Right atrium auricular region (tissue), 2 donors: ENCODE measurements around the gene BRAF. TPM values are rescaled to one million over a fixed set of nuclear protein-coding genes. Genes with fewer than 3 reads are reported as not detected.
"Not testable (repeated sequence)": the region's sequence is repeated elsewhere in the genome, so short reads cannot be mapped to it uniquely, and the experiment has no call there.

Experiments
- DNase-seq: peaks from one replicate; pipeline ENCODE4 v3.0.0-alpha.2; 2019; ENCODE audit warnings: low spot score
- H3K27ac ChIP-seq, 2 donors: fragments of 200-600 bp; sonication (generic); 1 replicate in 1 of 2; 2 replicates in 1 of 2; pipeline ENCODE4 v1.5.1; 2016 to 2019
- H3K27me3 ChIP-seq, 2 donors: fragments of 200-600 bp; sonication (generic); one replicate each; pipeline versions ENCODE4 v1.5.1 to v1.6.0; 2017 to 2019
- H3K36me3 ChIP-seq: fragments of 200-600 bp; sonication (generic); one replicate; pipeline ENCODE4 v1.5.1; 2016
- H3K4me1 ChIP-seq, 2 donors: fragments of 200-600 bp; sonication (generic); one replicate each; pipeline versions ENCODE4 v1.5.1 to v1.6.0; 2017 to 2019
- H3K4me3 ChIP-seq, 2 donors: fragments of 200-600 bp; sonication (generic); 1 replicate in 1 of 2; 2 replicates in 1 of 2; pipeline ENCODE4 v1.5.1; 2017 to 2019; ENCODE audit warnings: mild to moderate bottlenecking in 1 of 2, moderate library complexity in 1 of 2
- H3K9me3 ChIP-seq, 2 donors: fragments of 200-600 bp; sonication (generic); one replicate each; pipeline ENCODE4 v1.5.1; 2019
- CTCF ChIP-seq, 2 donors: fragments of 200-600 bp; sonication (generic); IDR thresholded peaks; one replicate each; pipeline ENCODE4 v1.5.1; 2019; ENCODE audit warnings: antibody characterized with exemption in 2 of 2
- total RNA-seq, 2 donors: library from RNA; depleted of rRNA; stranded (reverse); fragments of >200 nt; gene quantifications; one replicate each; pipeline ENCODE4 v1.1.0, GENCODE V29; 2016

Gene BRAF
- total RNA-seq, 2 donors from 2014 or later, result 23.5 to 29.2 TPM

GRCh38 chr7:140915935-140916555, 8.7 kb downstream of the BRAF start:
- Histone ChIP-seq H3K36me3 (no peaks in the 10 kb centered on the region), H3K27ac (no peak overlapping the region), H3K9me3 (no peaks in the 10 kb centered on the region), H3K27me3 (no peaks in the 10 kb centered on the region), H3K4me3 (no peak overlapping the region), H3K4me1 (peaks cover 0 to 7% of the 10 kb centered on the region in 2 donors)
- TF ChIP-seq CTCF (IDR thresholded peaks at IDR 0.05), result no peak
- DNase-seq, result no peak

- no peak overlapping the region for H3K27ac ChIP-seq
- no peak for DNase-seq
- no peak overlapping the region for H3K4me3 ChIP-seq
- H3K36me3 ChIP-seq, result no peaks in the 10 kb centered on the region
- no peaks in the 10 kb centered on the region for H3K4me1 ChIP-seq
- TF ChIP-seq CTCF (IDR thresholded peaks at IDR 0.05), result no peak
- H3K9me3 ChIP-seq, result no peaks in the 10 kb centered on the region
- no peaks in the 10 kb centered on the region for H3K27me3 ChIP-seq
These were observed 10.6 kb downstream of the BRAF start for GRCh38 chr7:140914083-140914482.

- H3K4me1 ChIP-seq, H3K27ac ChIP-seq, H3K36me3 ChIP-seq, DNase-seq, H3K27me3 ChIP-seq, H3K9me3 ChIP-seq, H3K4me3 ChIP-seq: not testable (repeated sequence)
These were observed 11.2 kb downstream of the BRAF start for GRCh38 chr7:140913596-140913928.

GRCh38 chr7:140911746-140912145, 13.0 kb downstream of the BRAF start:
- no peak for TF ChIP-seq CTCF (IDR thresholded peaks at IDR 0.05)
- no peak overlapping the region for H3K4me3 ChIP-seq
- no peaks in the 10 kb centered on the region for H3K36me3 ChIP-seq
- no peaks in the 10 kb centered on the region for H3K4me1 ChIP-seq
- no peak for DNase-seq
- no peaks in the 10 kb centered on the region for H3K27me3 ChIP-seq
- no peaks in the 10 kb centered on the region for H3K9me3 ChIP-seq
- no peak overlapping the region for H3K27ac ChIP-seq

GRCh38 chr7:140909476-140910161, 15.1 kb downstream of the BRAF start:
- no peaks in the 10 kb centered on the region for H3K4me1 ChIP-seq
- no peaks in the 10 kb centered on the region for H3K27me3 ChIP-seq
- no peak for DNase-seq
- no peak overlapping the region for H3K4me3 ChIP-seq
- H3K36me3 ChIP-seq, result no peaks in the 10 kb centered on the region
- H3K9me3 ChIP-seq, result no peaks in the 10 kb centered on the region
- H3K27ac ChIP-seq, result no peak overlapping the region
- TF ChIP-seq CTCF (IDR thresholded peaks at IDR 0.05), result no peak

GRCh38 chr7:140908361-140908760, 16.4 kb downstream of the BRAF start:
- Histone ChIP-seq H3K36me3 (no peaks in the 10 kb centered on the region), H3K4me3 (no peak overlapping the region), H3K4me1 (no peaks in the 10 kb centered on the region), H3K27ac (no peak overlapping the region), H3K9me3 (no peaks in the 10 kb centered on the region), H3K27me3 (no peaks in the 10 kb centered on the region)
- no peak for TF ChIP-seq CTCF (IDR thresholded peaks at IDR 0.05)
- no peak for DNase-seq
